ENCODE data around the gene TBC1D12.
"Not testable (repeated sequence)": the region's sequence is repeated elsewhere in the genome, so short reads cannot be mapped to it uniquely, and the experiment has no call there.

Gene TBC1D12

GRCh38 chr10:94546049-94546900 lies 143.9 kb downstream of the TBC1D12 start:
- peak; percentile 9 for DNase-seq (ENCODE audit: low read depth)

- no peak for DNase-seq (ENCODE audit: low read depth)
Observed at GRCh38 chr10:94546901-94547185, 144.5 kb downstream of the TBC1D12 start.

- DNase-seq (ENCODE audit: low read depth): no peak
Observed at GRCh38 chr10:94549221-94549620, 146.9 kb downstream of the TBC1D12 start.

- DNase-seq (ENCODE audit: low read depth): not testable (repeated sequence)
Observed at GRCh38 chr10:94567714-94568307, 165.5 kb downstream of the TBC1D12 start.

GRCh38 chr10:94571081-94571480 lies 168.7 kb downstream of the TBC1D12 start:
- no peak for DNase-seq (ENCODE audit: low read depth)

- DNase-seq (ENCODE audit: low read depth): no peak
Observed at GRCh38 chr10:94571528-94571927, 169.2 kb downstream of the TBC1D12 start.

GRCh38 chr10:94578790-94579189 lies 176.4 kb downstream of the TBC1D12 start:
- no peak for DNase-seq (ENCODE audit: low read depth)

GRCh38 chr10:94583124-94583523 lies 180.8 kb downstream of the TBC1D12 start:
- DNase-seq (ENCODE audit: low read depth): no peak
